SH-SY5Y (cell line): ENCODE results near the gene IL20RB.

ENCODE experiments used
- GATA2 ChIP-seq: IDR thresholded peaks from 2 replicates; pipeline ENCODE4 v1.6.1; 2011; ENCODE audit warnings: mild to moderate bottlenecking, low read depth, low read length
- GATA3 ChIP-seq: IDR thresholded peaks from 2 replicates; pipeline ENCODE4 v1.6.1; 2011; ENCODE audit warnings: low read depth, mild to moderate bottlenecking, low read length, moderate library complexity

DNA sequence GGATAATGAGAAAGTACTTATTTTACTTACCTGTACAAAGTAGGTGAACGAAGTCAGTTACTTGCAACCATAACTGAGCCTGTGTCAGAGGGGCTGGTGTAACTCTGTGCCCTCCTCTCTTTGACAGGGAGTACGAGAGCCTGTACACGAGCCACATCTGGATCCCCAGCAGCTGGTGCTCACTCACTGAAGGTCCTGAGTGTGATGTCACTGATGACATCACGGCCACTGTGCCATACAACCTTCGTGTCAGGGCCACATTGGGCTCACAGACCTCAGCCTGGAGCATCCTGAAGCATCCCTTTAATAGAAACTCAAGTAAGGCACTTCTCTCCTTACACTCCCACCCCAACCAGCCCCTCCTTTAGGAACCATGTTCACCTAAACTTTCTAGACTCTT is 24.2 kb downstream of the IL20RB start:
- TF ChIP-seq GATA3 (no peak), GATA2 (no peak)
